B cell (primary cell): ENCODE measurements around the gene UBR7.

Experiments
- EZH2 ChIP-seq: IDR thresholded peaks from 2 replicates; pipeline ENCODE4 v1.6.1; 2012; ENCODE audit warnings: borderline replicate concordance, low read depth, mild to moderate bottlenecking, moderate library complexity, low read length; ENCODE audit not compliant: insufficient read depth, poor library complexity, severe bottlenecking
- TF ChIP-seq, protein P1 (sequence below): fragments of 200-600 bp; IDR thresholded peaks from one replicate; pipeline ENCODE4 v1.8.0; 2022; ENCODE audit warnings: antibody characterized with exemption, mild to moderate bottlenecking

GRCh38 chr14:93245764-93246420, 38.8 kb downstream of the UBR7 start:
- TF ChIP-seq, protein P1, sequence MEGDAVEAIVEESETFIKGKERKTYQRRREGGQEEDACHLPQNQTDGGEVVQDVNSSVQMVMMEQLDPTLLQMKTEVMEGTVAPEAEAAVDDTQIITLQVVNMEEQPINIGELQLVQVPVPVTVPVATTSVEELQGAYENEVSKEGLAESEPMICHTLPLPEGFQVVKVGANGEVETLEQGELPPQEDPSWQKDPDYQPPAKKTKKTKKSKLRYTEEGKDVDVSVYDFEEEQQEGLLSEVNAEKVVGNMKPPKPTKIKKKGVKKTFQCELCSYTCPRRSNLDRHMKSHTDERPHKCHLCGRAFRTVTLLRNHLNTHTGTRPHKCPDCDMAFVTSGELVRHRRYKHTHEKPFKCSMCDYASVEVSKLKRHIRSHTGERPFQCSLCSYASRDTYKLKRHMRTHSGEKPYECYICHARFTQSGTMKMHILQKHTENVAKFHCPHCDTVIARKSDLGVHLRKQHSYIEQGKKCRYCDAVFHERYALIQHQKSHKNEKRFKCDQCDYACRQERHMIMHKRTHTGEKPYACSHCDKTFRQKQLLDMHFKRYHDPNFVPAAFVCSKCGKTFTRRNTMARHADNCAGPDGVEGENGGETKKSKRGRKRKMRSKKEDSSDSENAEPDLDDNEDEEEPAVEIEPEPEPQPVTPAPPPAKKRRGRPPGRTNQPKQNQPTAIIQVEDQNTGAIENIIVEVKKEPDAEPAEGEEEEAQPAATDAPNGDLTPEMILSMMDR, result no peak
- TF ChIP-seq EZH2, result no peak
